ENCODE data around the gene OPRL1.

The OPRL1 gene

GRCh38 chr20:64109831-64110391 lies 30.0 kb downstream of the OPRL1 start:
- no peak overlapping the region for H3K27ac ChIP-seq
- no peak for DNase-seq (ENCODE audit: low spot score)
- ChIA-PET CTCF (interaction anchor here (0.6 to 1.5 kb wide), 3 partner anchors 11 to 71 kb away, joined by 3 to 8 read pairs (median 4); partner anchors contain the start of gene LKAAEAR1), POLR2A (ENCODE audit: low non-redundant PET) (no interaction called here)
- TF ChIP-seq CTCF (conservative IDR thresholded peaks at IDR 0.05; ENCODE audit: low read depth): no peak

- no peak for DNase-seq (ENCODE audit: low spot score)
- no peak for TF ChIP-seq CTCF (conservative IDR thresholded peaks at IDR 0.05; ENCODE audit: low read depth)
- no peak overlapping the region for H3K27ac ChIP-seq
- POLR2A ChIA-PET (ENCODE audit: low non-redundant PET): no interaction called here
- CTCF ChIA-PET: interaction anchor here (1.4 to 1.5 kb wide), 2 partner anchors 10 to 71 kb away, joined by 4 to 8 read pairs; no protein-coding TSS in a partner anchor
These were observed 30.7 kb downstream of the OPRL1 start for GRCh38 chr20:64110411-64111068.

DNA sequence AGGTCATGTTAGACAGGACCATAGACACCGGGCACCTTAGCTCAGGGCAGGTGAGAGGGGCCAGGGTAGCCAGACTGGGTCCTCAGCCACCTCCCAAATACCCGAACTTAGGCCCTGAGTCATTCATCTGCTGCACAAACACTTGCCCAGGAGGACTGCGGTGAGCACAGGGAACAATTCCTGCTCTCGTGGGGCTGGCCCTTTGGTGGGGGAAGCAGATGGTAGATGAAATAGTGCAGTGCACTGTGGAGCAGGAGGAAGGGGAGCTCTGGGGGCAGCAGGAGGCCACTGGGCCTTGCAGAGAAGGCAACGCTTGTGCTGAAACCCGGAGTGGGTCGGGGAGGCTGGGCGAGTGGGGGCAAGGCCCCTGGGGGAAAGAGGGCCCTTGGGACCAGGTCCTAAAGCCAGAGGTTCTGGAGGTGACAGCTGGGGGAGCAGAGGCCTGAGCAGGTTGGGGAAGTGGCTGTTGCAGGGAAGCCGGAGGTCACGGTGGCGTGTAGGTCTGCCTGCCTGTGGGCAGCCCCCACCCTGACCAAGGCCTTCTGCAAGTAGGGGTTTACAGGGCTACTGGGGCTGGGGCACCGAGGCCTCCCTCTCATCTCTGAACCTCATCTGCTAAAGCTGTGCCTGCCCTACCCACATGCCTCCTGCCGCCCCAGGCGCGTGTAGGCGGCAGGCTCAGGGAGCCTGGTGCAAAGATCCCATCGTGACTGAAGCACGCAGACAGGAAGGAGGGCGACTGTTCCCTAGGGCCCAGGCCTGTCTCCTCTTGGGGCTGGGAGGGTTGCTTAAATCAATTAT lies 32.2 kb downstream of the OPRL1 start:
- ChIA-PET POLR2A (ENCODE audit: low non-redundant PET) (no interaction called here), CTCF (interaction anchor here (0.6 kb wide), 3 partner anchors 13 to 67 kb away, joined by 3 read pairs; no protein-coding TSS in a partner anchor)
- TF ChIP-seq CTCF (conservative IDR thresholded peaks at IDR 0.05; ENCODE audit: low read depth): no peak
- DNase-seq (ENCODE audit: low spot score): no peak
- H3K27ac ChIP-seq: no peak overlapping the region

GRCh38 chr20:64112691-64113443 lies 33.0 kb downstream of the OPRL1 start:
- no peak for TF ChIP-seq CTCF (conservative IDR thresholded peaks at IDR 0.05; ENCODE audit: low read depth)
- CTCF ChIA-PET: interaction anchor here (0.5 to 0.6 kb wide), 2 partner anchors 23 to 30 kb away, joined by 3 to 4 read pairs; no protein-coding TSS in a partner anchor
- no peak for DNase-seq (ENCODE audit: low spot score)
- H3K27ac ChIP-seq: no peak overlapping the region
- POLR2A ChIA-PET (ENCODE audit: low non-redundant PET): no interaction called here

DNA sequence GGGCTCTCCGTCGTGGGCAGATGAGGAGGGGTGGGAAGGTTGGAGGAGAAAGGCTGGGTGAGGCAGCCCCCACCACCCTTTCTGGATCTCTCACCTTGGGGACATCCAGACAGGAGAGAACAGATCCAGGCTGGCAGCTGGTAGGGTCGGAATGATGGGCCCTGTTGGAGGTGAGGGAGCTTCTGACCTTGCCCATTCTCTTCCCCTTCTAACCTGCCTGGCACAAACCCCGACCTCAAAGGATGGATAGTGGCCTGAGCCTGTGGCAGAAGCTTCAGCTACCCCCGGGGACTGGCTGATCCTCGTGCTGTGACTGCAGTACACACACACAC lies 33.5 kb downstream of the OPRL1 start:
- ChIA-PET POLR2A (ENCODE audit: low non-redundant PET) (no interaction called here), CTCF (interaction anchor here (0.5 to 0.6 kb wide), 2 partner anchors 24 to 29 kb away, joined by 3 to 4 read pairs; no protein-coding TSS in a partner anchor)
- no peak overlapping the region for H3K27ac ChIP-seq
- TF ChIP-seq CTCF (conservative IDR thresholded peaks at IDR 0.05; ENCODE audit: low read depth): no peak
- no peak for DNase-seq (ENCODE audit: low spot score)

Data from RWPE1 (cell line).